ENCODE results near the gene ADGRG3. TPM values are rescaled to one million over a fixed set of nuclear protein-coding genes. Genes with fewer than 3 reads are reported as not detected.

ADGRG3 gene
- polyA plus RNA-seq, 3 donors, result 0.41 to 1.0 TPM; not detected in 1

DNA sequence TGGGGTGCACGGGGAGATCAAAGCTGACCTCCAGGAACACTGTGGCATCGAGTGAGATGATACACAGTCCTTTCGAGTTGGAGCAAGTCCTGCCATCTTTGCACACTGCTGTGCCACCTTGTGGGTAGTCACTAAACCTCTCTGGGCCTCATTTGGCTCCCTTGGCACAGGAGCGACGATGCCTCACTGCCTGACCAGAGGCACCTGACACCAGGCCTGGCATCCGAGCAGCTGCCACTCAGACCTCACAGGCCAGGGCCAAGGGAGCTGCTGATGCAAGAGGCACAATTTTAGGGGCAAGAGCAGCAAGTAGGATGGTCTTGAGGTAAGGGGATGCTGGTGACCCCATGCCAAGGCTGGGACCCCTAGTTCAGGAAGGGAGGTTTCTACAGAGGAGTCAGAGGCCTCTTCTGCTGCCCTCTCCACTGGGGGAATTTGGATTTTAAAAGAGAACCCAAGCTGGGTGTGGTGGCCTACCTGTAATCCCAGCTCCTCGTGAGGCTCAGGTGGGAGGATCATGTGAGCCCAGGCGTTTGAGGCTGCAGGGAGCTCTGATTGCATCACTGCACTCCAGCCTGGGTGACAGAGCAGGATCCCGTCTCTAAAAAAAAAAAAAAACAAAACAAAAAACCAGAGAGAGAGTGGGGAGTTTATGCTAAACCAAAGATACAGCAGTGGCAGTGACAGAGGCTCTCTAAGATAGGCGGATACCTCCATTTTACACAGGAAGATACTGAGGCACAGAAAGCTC lies 46.4 kb upstream of the ADGRG3 start:
- Histone ChIP-seq H2AFZ (ENCODE audit: insufficient read depth, low read depth, low read length, poor library complexity, severe bottlenecking) (no peak overlapping the region), H4K20me1 (ENCODE audit: insufficient read depth, low read length) (no peaks in the 10 kb centered on the region), H3K4me2 (replicated peaks; ENCODE audit: extremely low read depth, low read length, poor library complexity, severe bottlenecking) (no peak overlapping the region), H3K79me2 (ENCODE audit: insufficient read depth, low read length) (no peaks in the 10 kb centered on the region), H3K27me3 (ENCODE audit: control insufficient read depth in 2 of 2, insufficient read depth in 2 of 2, low read length in 2 of 2) (peaks cover 0 to 4% of the 10 kb centered on the region in 2 donors), H3K9ac (ENCODE audit: insufficient read depth, low read length, poor library complexity, severe bottlenecking) (no peak overlapping the region), H3K9me3 (replicated peaks in 1 of 2; ENCODE audit: control insufficient read depth in 1 of 2, insufficient read depth in 1 of 2, low read length in 2 of 2) (no peaks in the 10 kb centered on the region), H3K4me3 (replicated peaks in 1 of 3; ENCODE audit: low read depth in 2 of 3, low read length in 3 of 3) (no peak overlapping the region), H3K27ac (ENCODE audit: low read depth in 1 of 2, low read length in 2 of 2) (no peak overlapping the region), H3K4me1 (ENCODE audit: control insufficient read depth in 1 of 2, insufficient read depth in 2 of 2, low read length in 2 of 2) (no peaks in the 10 kb centered on the region), H3K36me3 (replicated peaks in 1 of 2; ENCODE audit: control insufficient read depth in 1 of 2, insufficient read depth in 2 of 2, low read length in 2 of 2) (no peaks in the 10 kb centered on the region)
- Mint-ChIP-seq H3K27ac (no peak overlapping the region), H3K27me3 (ENCODE audit: low read depth in 3 of 3) (peaks cover 7 to 20% (median 8%) of the 10 kb centered on the region in 3 donors), H3K4me1 (peaks cover 5% of the 10 kb centered on the region), H3K4me3 (no peak overlapping the region), H3K9me3 (peaks cover 0 to 4% (median 0%) of the 10 kb centered on the region in 7 donors), H3K36me3 (no peaks in the 10 kb centered on the region)
- no peak for TF ChIP-seq CTCF (IDR thresholded peaks at IDR 0.05)
- intact Hi-C loops (cut with micrococcal nuclease), result no loop called here
- WGBS (ENCODE audit: insufficient coverage), result 90% methylated on average over 8 of the region's 10 CpGs
- DNase-seq, result no peak

DNA sequence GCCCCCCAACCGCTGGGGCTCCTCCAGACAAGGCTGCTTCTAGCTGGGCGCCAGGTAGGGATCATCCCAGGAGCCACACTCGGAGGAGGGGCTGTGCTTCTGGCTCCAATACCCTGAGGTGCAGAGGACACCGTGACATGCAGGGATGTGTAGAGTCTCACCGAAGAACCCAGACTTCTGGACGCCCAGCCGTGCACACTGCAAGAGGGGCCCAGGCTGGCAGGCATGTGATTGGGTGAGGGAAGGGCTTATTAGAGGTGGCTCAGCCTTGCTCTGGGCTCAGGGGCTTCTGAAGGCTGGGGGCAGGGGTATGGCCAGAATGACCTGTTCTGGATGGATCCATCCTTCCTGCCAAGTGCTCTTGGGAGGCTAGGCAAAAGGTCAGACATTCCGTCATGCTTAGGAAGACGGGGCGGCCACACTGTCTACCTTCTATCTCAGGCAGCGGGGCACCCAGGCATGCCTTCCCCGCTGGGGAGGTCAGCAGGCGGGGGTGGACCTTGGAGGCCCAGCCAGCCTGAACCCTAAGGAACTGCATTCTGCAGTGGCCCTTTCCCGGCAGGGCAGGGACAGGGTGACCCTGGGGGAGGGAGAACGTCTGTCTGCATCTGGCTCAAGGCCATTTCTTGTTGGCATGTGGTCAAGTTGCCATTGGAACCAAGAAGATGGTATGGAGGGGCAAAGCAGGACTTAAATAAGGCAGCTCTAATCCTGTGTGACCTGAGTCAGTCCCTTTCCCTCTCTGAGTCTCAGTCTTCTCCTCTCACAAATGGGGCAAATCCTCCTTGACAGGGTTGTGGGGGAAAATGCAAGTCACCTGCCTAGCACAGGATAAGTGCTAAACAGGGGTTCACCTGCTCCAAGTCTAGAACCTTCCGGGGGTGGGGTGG lies 45.5 kb upstream of the ADGRG3 start:
- no peak overlapping the region for H3K4me3 ChIP-seq (replicated peaks in 1 of 3; ENCODE audit: low read depth in 2 of 3, low read length in 3 of 3)
- no peaks in the 10 kb centered on the region for H4K20me1 ChIP-seq (ENCODE audit: insufficient read depth, low read length)
- DNase-seq, result no peak
- TF ChIP-seq CTCF (IDR thresholded peaks at IDR 0.05), result no peak
- Mint-ChIP-seq H3K4me1 (peaks cover 5% of the 10 kb centered on the region), H3K4me3 (no peak overlapping the region), H3K27ac (no peak overlapping the region), H3K9me3 (peaks cover 0 to 4% (median 0%) of the 10 kb centered on the region in 7 donors), H3K36me3 (no peaks in the 10 kb centered on the region), H3K27me3 (ENCODE audit: low read depth in 3 of 3) (peaks cover 11 to 28% (median 11%) of the 10 kb centered on the region in 3 donors)
- H3K36me3 ChIP-seq (replicated peaks in 1 of 2; ENCODE audit: control insufficient read depth in 1 of 2, insufficient read depth in 2 of 2, low read length in 2 of 2), result no peaks in the 10 kb centered on the region
- no peak overlapping the region for H3K9ac ChIP-seq (ENCODE audit: insufficient read depth, low read length, poor library complexity, severe bottlenecking)
- H3K4me1 ChIP-seq (ENCODE audit: control insufficient read depth in 1 of 2, insufficient read depth in 2 of 2, low read length in 2 of 2), result no peaks in the 10 kb centered on the region
- peaks cover 0 to 4% of the 10 kb centered on the region in 2 donors for H3K27me3 ChIP-seq (ENCODE audit: control insufficient read depth in 2 of 2, insufficient read depth in 2 of 2, low read length in 2 of 2)
- H3K27ac ChIP-seq (ENCODE audit: low read depth in 1 of 2, low read length in 2 of 2), result no peak overlapping the region
- H2AFZ ChIP-seq (ENCODE audit: insufficient read depth, low read depth, low read length, poor library complexity, severe bottlenecking), result no peak overlapping the region
- 96% methylated on average over 16 of the region's 16 CpGs for WGBS (ENCODE audit: insufficient coverage)
- H3K79me2 ChIP-seq (ENCODE audit: insufficient read depth, low read length), result no peaks in the 10 kb centered on the region
- no peak overlapping the region for H3K4me2 ChIP-seq (replicated peaks; ENCODE audit: extremely low read depth, low read length, poor library complexity, severe bottlenecking)
- no peaks in the 10 kb centered on the region for H3K9me3 ChIP-seq (replicated peaks in 1 of 2; ENCODE audit: control insufficient read depth in 1 of 2, insufficient read depth in 1 of 2, low read length in 2 of 2)
- intact Hi-C loops (cut with micrococcal nuclease), result no loop called here

Data from CD14-positive monocyte (primary cell).